Liver (tissue), 9 donors: ENCODE results near the gene FOXP3. TPM values are rescaled to one million over a fixed set of nuclear protein-coding genes. Genes with fewer than 3 reads are reported as not detected.

Experiments used
- DNase-seq: peaks from one replicate; pipeline ENCODE4 v3.0.0-alpha.2; 2017; ENCODE audit warnings: low spot score
- H3K27ac ChIP-seq, 2 donors: one replicate each; pipeline ENCODE4 v1.7.0; 2013; ENCODE audit warnings: inconsistent platforms in 2 of 2, low read length in 2 of 2, control low read depth in 1 of 2, low read depth in 1 of 2, mild to moderate bottlenecking in 1 of 2
- H3K27me3 ChIP-seq, 4 donors: one replicate each; pipeline versions ENCODE4 v1.6.1 to v1.7.0; 2013; ENCODE audit warnings: low read length in 3 of 4, inconsistent platforms in 1 of 4, mild to moderate bottlenecking in 1 of 4, moderate library complexity in 1 of 4; ENCODE audit not compliant: control insufficient read depth in 4 of 4, insufficient read depth in 4 of 4
- H3K36me3 ChIP-seq, 4 donors: one replicate each; pipeline versions ENCODE4 v1.6.1 to v1.7.0; 2013; ENCODE audit warnings: low read length in 3 of 4, mild to moderate bottlenecking in 3 of 4, low read depth in 1 of 4, moderate library complexity in 1 of 4; ENCODE audit not compliant: control insufficient read depth in 4 of 4, insufficient read depth in 3 of 4
- H3K4me1 ChIP-seq, 4 donors: one replicate each; pipeline versions ENCODE4 v1.6.1 to v1.7.0; 2013; ENCODE audit warnings: low read length in 3 of 4, mild to moderate bottlenecking in 3 of 4, moderate library complexity in 1 of 4; ENCODE audit not compliant: control insufficient read depth in 4 of 4, insufficient read depth in 4 of 4
- H3K4me3 ChIP-seq, 3 donors: one replicate each; pipeline versions ENCODE4 v1.6.1 to v1.7.0; 2013; ENCODE audit warnings: low read length in 3 of 3, control low read depth in 1 of 3, low read depth in 1 of 3, mild to moderate bottlenecking in 1 of 3
- H3K9ac ChIP-seq, 2 donors: one replicate each; pipeline ENCODE4 v1.7.0; 2013; ENCODE audit warnings: low read length in 2 of 2, mild to moderate bottlenecking in 2 of 2, moderate library complexity in 2 of 2, control low read depth in 1 of 2, low read depth in 1 of 2
- H3K9me3 ChIP-seq, 4 donors: one replicate each; pipeline versions ENCODE4 v1.6.1 to v1.7.0; 2013; ENCODE audit warnings: low read length in 3 of 4; ENCODE audit not compliant: control insufficient read depth in 4 of 4
- EGR1 ChIP-seq, 2 donors: IDR thresholded peaks; 2 replicates each; pipeline ENCODE4 v1.6.1; 2016 to 2018; ENCODE audit warnings: antibody characterized with exemption in 2 of 2, low read depth in 2 of 2
- FOXA1 ChIP-seq: IDR thresholded peaks from 2 replicates; pipeline ENCODE4 v1.6.1; 2016; ENCODE audit warnings: antibody characterized with exemption
- FOXA2 ChIP-seq: IDR thresholded peaks from 2 replicates; pipeline ENCODE4 v1.6.1; 2016; ENCODE audit warnings: antibody characterized with exemption
- GABPA ChIP-seq, 2 donors: IDR thresholded peaks in 1 of 2; conservative IDR thresholded peaks in 1 of 2; 2 replicates each; pipeline ENCODE4 v1.6.1; 2016; ENCODE audit warnings: antibody characterized with exemption in 2 of 2, mild to moderate bottlenecking in 1 of 2, moderate library complexity in 1 of 2
- HNF4A ChIP-seq, 2 donors: conservative IDR thresholded peaks; 2 replicates each; pipeline ENCODE4 v1.6.1; 2016; ENCODE audit warnings: antibody characterized with exemption in 2 of 2, mild to moderate bottlenecking in 2 of 2
- HNF4G ChIP-seq: IDR thresholded peaks from 2 replicates; pipeline ENCODE4 v1.6.1; 2016; ENCODE audit warnings: antibody characterized with exemption
- JUND ChIP-seq, 2 donors: IDR thresholded peaks; 2 replicates each; pipeline ENCODE4 v1.6.1; 2016; ENCODE audit warnings: antibody characterized with exemption in 2 of 2
- NR2F2 ChIP-seq: IDR thresholded peaks from 2 replicates; pipeline ENCODE4 v1.6.1; 2016; ENCODE audit warnings: antibody characterized with exemption
- RAD21 ChIP-seq, 2 donors: IDR thresholded peaks; 2 replicates each; pipeline ENCODE4 v1.6.1; 2016; ENCODE audit warnings: antibody characterized with exemption in 2 of 2, mild to moderate bottlenecking in 2 of 2
- RXRA ChIP-seq, 2 donors: IDR thresholded peaks; 2 replicates each; pipeline ENCODE4 v1.6.1; 2017 to 2018; ENCODE audit warnings: antibody characterized with exemption in 2 of 2, mild to moderate bottlenecking in 1 of 2
- SP1 ChIP-seq: IDR thresholded peaks from 2 replicates; pipeline ENCODE4 v1.6.1; 2018; ENCODE audit warnings: antibody characterized with exemption, mild to moderate bottlenecking
- TAF1 ChIP-seq: conservative IDR thresholded peaks from 2 replicates; pipeline ENCODE4 v1.6.1; 2016; ENCODE audit warnings: antibody characterized with exemption, mild to moderate bottlenecking
- YY1 ChIP-seq: IDR thresholded peaks from 2 replicates; pipeline ENCODE4 v1.6.1; 2016; ENCODE audit warnings: antibody characterized with exemption, mild to moderate bottlenecking
- WGBS: extraction: QIAGEN DNeasy Blood & Tissue Kit; methylation state at CpG from one replicate; pipeline ENCODE4 v1.1.7; 2013; 5-methylcytosine and 5-hydroxymethylcytosine counted together
- polyA plus RNA-seq, 2 donors: library from polyadenylated mRNA; stranded (reverse) in 1 of 2; unstranded in 1 of 2; fragments of 200-250 nt in 1 of 2; fragments of >200 nt in 1 of 2; fragmentation: Nextera tagmentation in 1 of 2; extraction: Ambion mirVana in 1 of 2; gene quantifications; one replicate each; pipeline versions ENCODE4 v1.2.1 to v1.2.3, GENCODE V29; 2013 to 2015
- total RNA-seq, 2 donors: library from RNA; depleted of rRNA; stranded (reverse); fragments of >200 nt; gene quantifications; one replicate each; pipeline ENCODE4 v1.2.3, GENCODE V29; 2014
- TF ChIP-seq, protein P1 (sequence below): IDR thresholded peaks from 2 replicates; pipeline ENCODE4 v1.6.1; 2016; ENCODE audit warnings: antibody characterized with exemption
- TF ChIP-seq, protein P2 (sequence below): IDR thresholded peaks from 2 replicates; pipeline ENCODE4 v1.6.1; 2016; ENCODE audit warnings: antibody characterized with exemption
- TF ChIP-seq, protein P3 (sequence below): fragments of 150-350 bp; IDR thresholded peaks from 2 replicates; pipeline ENCODE4 v1.5.1; 2017; ENCODE audit warnings: improper control_type of control experiment, low read depth, low read length; ENCODE audit not compliant: missing input control
- TF ChIP-seq, protein P4 (sequence below): IDR thresholded peaks from 2 replicates; pipeline ENCODE4 v1.6.1; 2016; ENCODE audit warnings: antibody characterized with exemption
- donor health status: healthy.
- donor health status: healthy.
- donor health status: healthy.
- donor health status: healthy.
- donor health status: healthy.

FOXP3 gene
- total and polyA plus RNA-seq, 4 donors, result 0.05 to 0.65 (median 0.19) TPM

DNA sequence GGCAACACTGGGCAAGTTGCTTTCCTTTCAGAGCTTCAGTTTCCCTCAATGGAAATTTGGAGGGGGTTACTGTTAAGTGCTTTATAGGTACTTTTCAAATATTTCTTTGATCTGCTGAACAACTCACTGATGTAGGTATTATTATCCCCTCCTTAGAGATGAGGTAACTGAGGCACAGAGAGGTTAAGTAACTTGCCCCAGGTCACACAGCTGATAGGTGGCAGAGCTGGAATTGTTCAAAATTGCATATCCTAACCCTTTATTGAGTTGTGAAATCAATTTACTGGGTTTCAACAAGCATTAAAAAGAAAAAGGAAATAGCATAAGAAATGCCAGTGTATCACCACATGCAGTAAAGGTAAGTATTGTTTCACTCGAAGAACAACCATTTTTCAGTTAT, 11.7 kb upstream of the FOXP3 start:
- TF ChIP-seq FOXA2 (no peak), JUND (IDR thresholded peaks at IDR 0.05) (no peak), SP1 (no peak), RXRA (IDR thresholded peaks at IDR 0.05) (no peak), GABPA (IDR thresholded peaks at IDR 0.05 in 1 of 2, conservative IDR thresholded peaks at IDR 0.05 in 1 of 2) (no peak), EGR1 (IDR thresholded peaks at IDR 0.05; ENCODE audit: low read depth in 2 of 2) (no peak), HNF4G (no peak), RAD21 (IDR thresholded peaks at IDR 0.05) (no peak), TAF1 (no peak), HNF4A (conservative IDR thresholded peaks at IDR 0.05) (no peak), FOXA1 (no peak)
- TF ChIP-seq, protein P1, sequence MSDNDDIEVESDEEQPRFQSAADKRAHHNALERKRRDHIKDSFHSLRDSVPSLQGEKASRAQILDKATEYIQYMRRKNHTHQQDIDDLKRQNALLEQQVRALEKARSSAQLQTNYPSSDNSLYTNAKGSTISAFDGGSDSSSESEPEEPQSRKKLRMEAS, result no peak
- TF ChIP-seq, protein P2, sequence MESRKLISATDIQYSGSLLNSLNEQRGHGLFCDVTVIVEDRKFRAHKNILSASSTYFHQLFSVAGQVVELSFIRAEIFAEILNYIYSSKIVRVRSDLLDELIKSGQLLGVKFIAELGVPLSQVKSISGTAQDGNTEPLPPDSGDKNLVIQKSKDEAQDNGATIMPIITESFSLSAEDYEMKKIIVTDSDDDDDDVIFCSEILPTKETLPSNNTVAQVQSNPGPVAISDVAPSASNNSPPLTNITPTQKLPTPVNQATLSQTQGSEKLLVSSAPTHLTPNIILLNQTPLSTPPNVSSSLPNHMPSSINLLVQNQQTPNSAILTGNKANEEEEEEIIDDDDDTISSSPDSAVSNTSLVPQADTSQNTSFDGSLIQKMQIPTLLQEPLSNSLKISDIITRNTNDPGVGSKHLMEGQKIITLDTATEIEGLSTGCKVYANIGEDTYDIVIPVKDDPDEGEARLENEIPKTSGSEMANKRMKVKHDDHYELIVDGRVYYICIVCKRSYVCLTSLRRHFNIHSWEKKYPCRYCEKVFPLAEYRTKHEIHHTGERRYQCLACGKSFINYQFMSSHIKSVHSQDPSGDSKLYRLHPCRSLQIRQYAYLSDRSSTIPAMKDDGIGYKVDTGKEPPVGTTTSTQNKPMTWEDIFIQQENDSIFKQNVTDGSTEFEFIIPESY, result no peak
- TF ChIP-seq, protein P3, sequence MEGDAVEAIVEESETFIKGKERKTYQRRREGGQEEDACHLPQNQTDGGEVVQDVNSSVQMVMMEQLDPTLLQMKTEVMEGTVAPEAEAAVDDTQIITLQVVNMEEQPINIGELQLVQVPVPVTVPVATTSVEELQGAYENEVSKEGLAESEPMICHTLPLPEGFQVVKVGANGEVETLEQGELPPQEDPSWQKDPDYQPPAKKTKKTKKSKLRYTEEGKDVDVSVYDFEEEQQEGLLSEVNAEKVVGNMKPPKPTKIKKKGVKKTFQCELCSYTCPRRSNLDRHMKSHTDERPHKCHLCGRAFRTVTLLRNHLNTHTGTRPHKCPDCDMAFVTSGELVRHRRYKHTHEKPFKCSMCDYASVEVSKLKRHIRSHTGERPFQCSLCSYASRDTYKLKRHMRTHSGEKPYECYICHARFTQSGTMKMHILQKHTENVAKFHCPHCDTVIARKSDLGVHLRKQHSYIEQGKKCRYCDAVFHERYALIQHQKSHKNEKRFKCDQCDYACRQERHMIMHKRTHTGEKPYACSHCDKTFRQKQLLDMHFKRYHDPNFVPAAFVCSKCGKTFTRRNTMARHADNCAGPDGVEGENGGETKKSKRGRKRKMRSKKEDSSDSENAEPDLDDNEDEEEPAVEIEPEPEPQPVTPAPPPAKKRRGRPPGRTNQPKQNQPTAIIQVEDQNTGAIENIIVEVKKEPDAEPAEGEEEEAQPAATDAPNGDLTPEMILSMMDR, result no peak
- TF ChIP-seq, protein P4, sequence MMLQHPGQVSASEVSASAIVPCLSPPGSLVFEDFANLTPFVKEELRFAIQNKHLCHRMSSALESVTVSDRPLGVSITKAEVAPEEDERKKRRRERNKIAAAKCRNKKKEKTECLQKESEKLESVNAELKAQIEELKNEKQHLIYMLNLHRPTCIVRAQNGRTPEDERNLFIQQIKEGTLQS, result no peak
- H3K27me3 ChIP-seq, result no peaks in the 10 kb centered on the region
- peaks cover 4 to 19% (median 12%) of the 10 kb centered on the region in 4 donors for H3K4me1 ChIP-seq
- H3K36me3 ChIP-seq, result no peaks in the 10 kb centered on the region
- no peak overlapping the region for H3K9ac ChIP-seq
- no peaks in the 10 kb centered on the region for H3K9me3 ChIP-seq
- no peak overlapping the region for H3K27ac ChIP-seq
- WGBS, result 81% methylated on average over 1 of the region's 1 CpG
- H3K4me3 ChIP-seq, result no peak overlapping the region
- no peak for DNase-seq

DNA sequence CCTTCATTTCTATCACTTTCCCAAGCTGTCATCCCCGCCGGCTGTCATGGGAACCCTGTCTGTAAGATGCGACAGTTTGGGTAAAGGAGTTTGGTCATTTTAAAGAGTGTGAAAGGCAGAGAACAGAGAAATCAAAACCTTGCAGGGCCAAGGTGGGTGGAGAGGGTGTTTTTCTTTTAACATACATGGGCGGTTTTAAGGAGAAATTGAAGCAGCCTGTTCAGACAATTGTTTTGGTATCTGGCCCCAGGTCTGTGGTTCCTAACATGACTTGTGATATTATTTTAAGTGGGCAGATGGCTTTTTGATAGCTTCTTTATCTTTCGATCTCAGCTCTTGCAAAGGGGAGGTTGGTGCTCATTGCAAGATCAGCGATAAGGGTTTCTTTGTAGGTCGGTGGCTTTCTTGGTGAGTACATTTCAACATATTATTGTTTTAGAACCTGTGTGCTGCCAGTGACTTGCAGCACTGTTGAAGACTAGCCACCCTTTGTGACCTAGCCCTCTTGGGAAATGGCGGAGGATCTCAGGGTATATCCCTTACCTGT, 8.7 kb upstream of the FOXP3 start:
- Histone ChIP-seq H3K27me3 (no peaks in the 10 kb centered on the region), H3K36me3 (no peaks in the 10 kb centered on the region), H3K4me1 (peaks cover 9 to 32% (median 19%) of the 10 kb centered on the region in 4 donors), H3K27ac (no peak overlapping the region), H3K9ac (no peak overlapping the region), H3K9me3 (no peaks in the 10 kb centered on the region), H3K4me3 (no peak overlapping the region)
- no peak for DNase-seq
- WGBS, result 89% methylated on average over 8 of the region's 8 CpGs
- TF ChIP-seq HNF4G, result no peak

DNA sequence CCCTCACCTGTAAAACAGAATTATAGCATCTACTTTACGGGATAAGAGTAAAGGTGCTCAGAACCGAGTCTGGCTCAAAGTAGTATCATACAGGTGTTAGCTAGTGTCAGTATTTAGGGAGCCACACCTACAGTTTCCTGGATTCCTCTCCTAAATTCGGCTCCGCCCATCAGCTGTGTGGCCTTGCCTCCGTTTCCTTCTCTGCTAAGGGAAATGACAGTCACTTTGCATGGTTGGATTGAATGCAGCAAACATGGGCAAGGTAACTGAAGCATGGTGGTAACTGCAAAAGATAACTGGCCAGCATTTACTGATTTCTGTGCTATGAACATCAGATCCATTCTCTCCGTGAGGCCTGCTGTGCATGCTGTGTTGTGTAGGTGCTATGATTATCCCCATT, 7.9 kb upstream of the FOXP3 start:
- no peak overlapping the region for H3K9ac ChIP-seq
- WGBS, result 66% methylated on average over 6 of the region's 6 CpGs
- no peaks in the 10 kb centered on the region for H3K27me3 ChIP-seq
- DNase-seq, result no peak
- no peaks in the 10 kb centered on the region for H3K36me3 ChIP-seq
- no peak overlapping the region for H3K4me3 ChIP-seq
- H3K27ac ChIP-seq, result no peak overlapping the region
- peaks cover 9 to 37% (median 21%) of the 10 kb centered on the region in 4 donors for H3K4me1 ChIP-seq
- H3K9me3 ChIP-seq, result no peaks in the 10 kb centered on the region
- no peak for TF ChIP-seq EGR1 (IDR thresholded peaks at IDR 0.05; ENCODE audit: low read depth in 2 of 2)
- TF ChIP-seq, protein P3, result no peak
- TF ChIP-seq, protein P4, result no peak
- no peak for TF ChIP-seq RAD21 (IDR thresholded peaks at IDR 0.05)
- TF ChIP-seq YY1, result no peak
- TF ChIP-seq FOXA1, result no peak
- no peak for TF ChIP-seq SP1
- TF ChIP-seq NR2F2, result no peak
- TF ChIP-seq, protein P1, result no peak
